GM18498 (cell line): Measurements from ENCODE around the gene ZNF718.
A peak's percentile ranks its signal among the peaks of the same experiment; 100 is the strongest.
"Not testable (repeated sequence)": the region's sequence is repeated elsewhere in the genome, so short reads cannot be mapped to it uniquely, and the experiment has no call there.

Experiments used
- ATAC-seq: cut with Tn5 transposase; IDR thresholded peaks from one replicate; pipeline ENCODE4 v1.9.1; 2021; ENCODE audit warnings: mild to moderate bottlenecking, moderate library complexity; ENCODE audit not compliant: unreplicated experiment

The ZNF718 gene

DNA sequence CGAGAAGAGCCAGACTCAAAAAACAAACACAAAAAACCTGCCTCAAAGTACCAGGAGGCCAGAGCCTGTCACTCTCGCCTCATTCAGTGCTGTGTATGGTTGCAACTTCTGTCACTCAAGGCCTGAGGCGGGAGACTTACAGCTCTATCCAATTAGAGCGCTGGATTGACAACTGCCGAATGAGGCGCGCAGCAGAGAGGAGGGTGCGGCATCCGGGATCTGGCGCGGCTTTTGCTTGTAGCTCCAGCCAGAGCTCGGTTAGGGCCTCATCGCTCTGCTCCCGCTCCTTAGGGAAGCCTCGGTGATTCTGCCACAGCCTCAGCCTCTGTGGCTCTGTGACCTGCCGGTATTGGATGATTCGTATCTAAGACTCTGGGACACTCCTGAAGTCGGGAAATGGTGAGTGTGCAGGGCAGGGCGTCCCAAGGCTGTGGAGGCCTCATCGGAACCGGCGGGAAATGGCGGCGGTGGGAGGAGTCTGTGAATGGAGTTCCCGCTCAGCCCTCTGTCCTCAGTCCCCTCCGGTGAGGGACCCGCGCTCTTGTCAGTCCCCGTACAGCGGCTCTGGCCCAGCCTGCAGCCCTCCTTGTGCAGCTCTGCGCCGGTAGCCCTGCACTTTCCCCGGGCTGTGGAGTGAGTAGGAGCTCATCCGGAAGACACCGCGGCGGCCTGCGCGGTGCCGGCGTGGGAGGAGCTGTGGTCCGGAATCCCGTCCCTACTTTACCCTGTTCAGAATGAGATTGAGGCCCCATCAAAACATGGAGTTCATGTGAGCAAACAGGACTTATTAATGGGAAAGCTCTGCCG is at the start of gene ZNF718:
ZNF718 (plus strand) TSS at position 227 of the 807 bp plus-strand sequence; CDS start at position 397, 170 bp downstream.
- peak; percentile 99 for ATAC-seq

DNA sequence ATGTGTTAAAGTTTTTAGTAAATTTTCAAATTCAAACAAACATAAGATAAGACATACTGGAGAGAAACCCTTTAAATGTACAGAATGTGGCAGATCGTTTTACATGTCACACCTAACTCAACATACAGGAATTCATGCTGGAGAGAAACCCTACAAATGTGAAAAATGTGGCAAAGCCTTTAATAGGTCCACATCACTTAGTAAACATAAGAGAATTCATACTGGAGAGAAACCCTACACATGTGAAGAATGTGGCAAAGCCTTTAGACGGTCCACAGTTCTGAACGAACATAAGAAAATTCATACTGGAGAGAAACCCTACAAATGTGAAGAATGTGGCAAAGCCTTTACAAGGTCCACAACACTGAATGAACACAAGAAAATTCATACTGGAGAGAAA is 38.4 kb upstream of the ZNF718 start:
- ATAC-seq = no peak

DNA sequence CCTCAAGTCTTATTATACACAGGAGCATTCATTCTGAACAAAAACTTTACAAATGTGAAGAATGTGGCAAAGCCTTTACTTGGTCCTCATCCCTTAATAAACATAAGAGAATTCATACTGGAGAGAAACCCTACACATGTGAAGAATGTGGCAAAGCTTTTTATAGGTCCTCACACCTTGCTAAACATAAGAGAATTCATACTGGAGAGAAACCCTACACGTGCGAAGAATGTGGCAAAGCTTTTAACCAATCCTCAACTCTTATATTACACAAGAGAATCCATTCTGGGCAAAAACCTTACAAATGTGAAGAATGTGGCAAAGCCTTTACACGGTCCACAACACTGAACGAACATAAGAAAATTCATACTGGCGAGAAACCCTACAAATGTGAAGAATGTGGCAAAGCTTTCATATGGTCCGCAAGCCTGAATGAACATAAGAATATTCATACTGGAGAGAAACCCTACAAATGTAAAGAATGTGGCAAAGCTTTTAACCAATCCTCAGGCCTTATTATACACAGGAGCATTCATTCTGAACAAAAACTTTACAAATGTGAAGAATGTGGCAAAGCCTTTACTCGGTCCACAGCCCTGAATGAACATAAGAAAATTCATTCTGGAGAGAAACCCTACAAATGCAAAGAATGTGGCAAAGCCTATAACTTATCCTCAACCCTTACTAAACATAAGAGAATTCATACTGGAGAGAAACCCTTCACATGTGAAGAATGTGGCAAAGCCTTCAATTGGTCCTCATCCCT is 37.6 kb upstream of the ZNF718 start:
- not testable (repeated sequence) for ATAC-seq

DNA sequence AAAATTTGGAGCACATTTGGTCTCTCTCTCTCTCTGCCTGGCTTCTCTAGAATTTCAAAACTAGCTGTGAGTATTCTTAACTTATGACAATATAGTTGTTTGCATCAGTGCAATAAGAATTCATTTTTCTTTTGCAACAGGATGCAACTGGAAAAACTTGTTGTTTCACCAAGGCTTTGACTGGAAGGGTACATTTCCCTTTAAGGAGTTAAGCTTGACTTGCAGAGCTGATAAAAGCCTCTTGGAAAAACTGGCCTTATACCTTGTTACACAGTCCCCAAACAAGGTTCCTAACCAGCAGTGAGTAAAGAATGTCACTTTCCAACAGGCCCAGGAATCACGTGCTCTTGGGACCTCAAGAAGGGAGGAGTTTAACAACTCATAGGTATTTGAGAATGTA is 25.9 kb upstream of the ZNF718 start:
- ATAC-seq = no peak

DNA sequence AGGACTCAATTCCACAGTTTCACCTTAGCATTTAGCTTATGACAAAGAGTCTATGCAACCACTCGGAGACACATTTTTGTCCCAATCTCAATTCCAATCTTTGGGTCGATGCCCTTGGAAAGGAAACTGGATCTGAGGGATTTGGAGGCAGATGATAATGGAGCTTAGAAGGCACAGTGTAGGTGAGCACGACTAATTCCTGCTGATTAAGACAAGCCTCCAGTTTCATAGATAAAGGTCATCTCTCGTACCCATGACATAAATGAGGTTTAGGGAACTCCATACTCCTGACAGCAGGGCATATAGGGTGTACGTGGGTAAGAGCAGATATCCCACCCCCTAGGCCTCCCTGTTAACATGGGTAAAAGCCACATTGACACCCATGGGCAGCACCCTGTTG is 24.4 kb upstream of the ZNF718 start:
- ATAC-seq = no peak

DNA sequence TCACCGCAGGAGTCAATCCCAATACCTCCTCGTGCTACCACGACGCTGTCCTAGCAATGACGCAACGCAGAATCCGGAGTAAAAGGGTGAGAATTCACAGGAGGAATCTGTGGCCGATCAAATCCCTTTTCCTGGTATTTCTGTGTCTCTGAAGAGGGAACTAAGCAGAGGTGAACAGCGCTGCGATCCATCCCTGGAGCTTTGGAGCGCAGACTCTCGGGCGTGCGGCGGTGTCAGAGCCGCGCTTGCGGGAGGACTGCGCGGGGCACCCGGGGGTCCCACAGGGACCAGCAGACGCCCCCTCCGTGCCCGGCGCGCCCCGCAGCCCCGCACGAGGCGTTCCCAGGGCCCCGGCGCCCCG is 17.2 kb upstream of the ZNF718 start:
- no peak for ATAC-seq

DNA sequence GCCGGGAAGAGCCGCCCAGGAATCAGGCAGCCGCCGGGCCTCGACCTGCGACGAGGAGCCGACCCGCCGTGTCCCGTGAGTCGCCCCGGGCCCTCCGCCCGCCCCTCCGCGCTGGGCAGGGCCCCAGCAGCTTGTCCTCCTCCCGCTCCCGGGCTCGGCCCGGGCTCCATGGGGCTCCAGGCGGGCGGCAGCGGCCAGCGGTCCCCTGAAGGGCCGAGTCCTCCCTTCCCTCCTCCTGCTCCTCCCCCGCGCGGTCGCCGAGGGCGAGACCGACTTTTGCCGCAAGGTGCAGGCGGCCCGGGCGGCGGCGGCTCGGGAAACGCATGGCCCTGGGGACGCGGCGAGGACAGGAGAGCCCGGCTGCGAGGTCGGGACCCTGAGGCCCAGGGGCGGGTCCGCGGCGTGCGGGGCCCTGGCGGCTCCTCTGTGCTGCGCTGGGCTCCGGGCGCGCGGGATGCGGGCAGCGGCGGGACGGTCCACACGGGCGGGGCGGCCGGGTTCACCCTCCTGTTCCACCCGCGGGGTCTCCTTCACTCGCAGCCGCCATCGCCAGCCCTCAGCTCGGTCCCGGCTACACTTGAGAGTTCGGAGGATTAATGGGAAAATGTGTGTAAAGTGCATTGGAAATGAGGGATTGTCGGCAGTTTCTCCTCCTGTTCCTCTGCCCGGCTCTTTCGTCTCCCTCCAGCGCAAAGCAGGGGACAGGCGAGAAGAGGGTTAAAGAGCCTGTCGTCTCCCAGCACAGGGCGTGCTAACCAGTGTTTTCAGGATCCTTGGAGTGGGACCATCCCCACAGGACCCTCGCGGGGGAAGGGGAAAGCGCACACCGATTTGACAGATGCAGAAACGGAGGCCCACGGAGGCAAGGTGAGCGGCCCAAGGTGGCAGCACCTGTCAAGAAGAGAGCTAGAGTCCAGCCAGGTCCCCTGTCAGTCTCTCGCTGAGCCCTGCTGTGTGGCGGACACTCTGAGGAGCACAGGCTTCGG is 16.6 kb upstream of the ZNF718 start:
- ATAC-seq = no peak

DNA sequence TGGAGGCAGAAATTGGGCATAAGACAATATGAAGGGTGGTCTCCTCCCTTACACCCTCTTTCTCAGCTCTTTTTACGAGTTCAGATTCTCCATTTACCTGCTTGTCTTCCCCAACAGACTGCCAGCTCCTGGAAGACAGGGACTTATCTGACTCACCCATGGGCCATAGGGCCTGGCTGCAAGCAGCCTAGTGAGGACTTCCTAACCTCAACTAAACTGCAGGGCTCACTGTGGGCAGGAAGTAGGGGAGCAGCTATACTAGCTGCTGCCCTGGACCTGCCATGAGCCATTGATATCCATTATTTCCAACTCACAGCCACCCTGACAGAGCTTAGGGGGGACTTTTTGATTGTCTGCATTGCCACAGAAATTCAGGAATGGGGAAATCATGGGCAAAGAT is 11.5 kb upstream of the ZNF718 start:
- ATAC-seq = no peak

DNA sequence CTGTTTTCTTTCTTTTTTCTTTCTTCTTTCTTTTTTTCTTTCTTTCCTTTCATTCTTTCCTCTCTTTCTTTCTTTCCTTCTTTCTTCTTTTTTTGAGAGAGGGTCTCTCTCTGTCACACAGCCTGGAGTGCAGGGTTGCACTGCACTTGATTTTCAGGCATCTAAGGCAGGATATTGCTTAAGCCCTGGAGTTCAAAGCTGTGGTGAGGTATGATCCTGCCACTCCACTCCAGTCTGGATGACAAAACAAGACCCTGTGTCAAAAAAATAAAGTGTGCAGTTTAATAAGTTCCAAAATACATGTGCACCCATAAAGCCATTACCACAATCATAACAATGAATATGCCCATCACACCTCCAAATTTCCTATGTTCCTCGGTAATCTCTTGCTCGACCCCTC is 10.6 kb upstream of the ZNF718 start:
- ATAC-seq = no peak

DNA sequence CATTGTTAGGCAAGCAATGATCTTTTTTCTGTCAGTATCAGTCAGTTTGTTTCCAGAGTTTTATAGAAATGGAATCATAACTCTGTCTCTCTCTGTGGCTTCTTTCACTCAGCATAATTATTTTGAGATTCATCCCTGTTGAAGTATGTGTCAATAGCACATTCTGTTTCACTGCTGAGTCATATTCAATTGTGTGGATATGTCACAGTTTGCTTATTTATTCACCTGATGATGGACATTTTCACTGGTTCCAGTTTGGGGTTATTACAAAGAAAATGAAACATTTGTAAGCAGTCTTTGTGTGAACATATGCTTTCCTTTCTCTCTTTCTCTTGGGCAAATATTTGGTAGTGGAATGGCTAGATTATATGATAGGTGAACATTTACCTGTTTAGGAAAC is 10.2 kb upstream of the ZNF718 start:
- no peak for ATAC-seq

DNA sequence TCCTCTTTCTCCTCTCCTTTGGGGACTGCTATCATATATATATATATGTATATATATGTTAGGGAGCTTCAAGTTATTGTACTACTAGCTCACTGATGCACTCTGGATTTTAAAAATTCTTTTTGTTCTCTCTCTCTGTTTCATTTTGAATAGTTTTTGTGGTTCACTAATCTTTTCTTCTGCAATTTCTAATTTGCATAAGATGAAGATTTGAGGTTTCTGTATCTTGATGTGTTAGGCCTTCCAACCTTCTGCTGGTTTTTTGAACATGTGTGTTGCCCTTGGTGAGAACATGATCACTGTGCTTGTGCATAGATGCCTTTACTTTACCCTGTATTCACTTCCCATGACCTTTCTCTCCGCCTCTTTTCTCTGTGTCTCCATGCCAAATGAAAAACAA is 7.8 kb upstream of the ZNF718 start:
- ATAC-seq = no peak

DNA sequence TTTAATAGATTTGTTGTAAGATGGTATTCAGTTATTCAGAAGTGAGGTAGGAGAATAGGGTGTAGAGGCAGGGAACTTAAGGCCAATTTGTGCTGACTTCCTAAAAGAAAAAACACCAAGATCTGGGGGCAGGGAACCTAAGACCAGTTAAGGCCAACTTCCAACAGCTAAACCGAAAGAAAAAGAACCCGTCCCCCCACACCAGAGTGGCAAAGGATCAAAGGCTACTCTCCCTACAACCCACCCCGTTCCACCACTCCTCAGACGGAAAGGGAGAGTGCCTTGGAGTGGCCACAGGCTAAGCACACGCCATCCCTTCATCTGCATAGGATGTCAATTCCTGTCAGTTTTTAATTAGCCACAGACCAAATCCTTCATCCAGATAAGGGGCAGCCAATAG is 3.7 kb upstream of the ZNF718 start:
- ATAC-seq = no peak

DNA sequence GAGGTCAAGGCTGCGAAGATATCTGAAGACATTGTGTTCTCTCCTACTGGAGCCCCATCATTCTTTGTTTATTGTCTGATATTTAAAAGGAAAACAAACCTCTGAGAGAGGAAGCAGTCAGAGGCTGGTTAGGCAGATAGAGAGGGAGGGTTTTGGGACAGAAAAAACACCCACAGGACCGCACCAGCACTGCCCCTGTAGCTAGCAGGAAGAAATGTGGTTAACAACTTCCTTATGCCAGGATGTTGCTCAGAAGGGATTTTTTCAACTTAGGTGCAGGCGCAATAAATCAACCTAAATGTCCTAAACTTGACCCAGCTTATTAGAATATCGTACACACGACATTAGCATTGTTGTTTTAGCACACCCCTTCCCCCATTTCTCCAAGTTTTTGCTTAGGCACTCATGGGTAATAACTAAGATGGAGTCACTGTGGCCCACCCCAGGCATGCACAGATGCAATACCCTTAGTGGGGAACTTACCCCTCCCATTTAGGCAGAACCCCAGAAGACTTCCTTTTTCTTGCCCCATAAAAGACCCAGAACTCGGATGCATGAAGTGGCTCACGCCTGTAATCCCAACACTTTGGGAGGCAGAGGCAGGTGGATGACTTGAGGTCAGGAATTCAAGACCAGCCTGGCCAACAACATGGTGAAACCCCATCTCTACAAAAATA is 2.8 kb upstream of the ZNF718 start:
- no peak for ATAC-seq

DNA sequence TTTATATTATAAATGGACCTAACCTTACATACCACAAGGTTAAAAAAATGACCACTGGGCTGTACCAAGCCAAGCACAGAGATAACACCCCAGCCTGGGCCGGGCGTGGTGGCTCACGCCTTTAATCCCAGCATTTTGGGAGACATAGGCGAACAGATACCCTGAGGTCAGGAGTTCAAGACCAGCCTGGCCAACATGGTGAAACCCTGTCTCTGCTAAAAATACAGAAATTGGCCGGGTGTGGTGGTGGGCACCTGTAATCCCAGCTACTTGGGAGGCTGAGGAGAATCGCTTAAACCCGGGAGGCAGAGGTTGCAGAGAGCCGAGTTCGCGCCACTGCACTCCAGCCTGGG is 403 bp upstream of the ZNF718 start:
- not testable (repeated sequence) for ATAC-seq

DNA sequence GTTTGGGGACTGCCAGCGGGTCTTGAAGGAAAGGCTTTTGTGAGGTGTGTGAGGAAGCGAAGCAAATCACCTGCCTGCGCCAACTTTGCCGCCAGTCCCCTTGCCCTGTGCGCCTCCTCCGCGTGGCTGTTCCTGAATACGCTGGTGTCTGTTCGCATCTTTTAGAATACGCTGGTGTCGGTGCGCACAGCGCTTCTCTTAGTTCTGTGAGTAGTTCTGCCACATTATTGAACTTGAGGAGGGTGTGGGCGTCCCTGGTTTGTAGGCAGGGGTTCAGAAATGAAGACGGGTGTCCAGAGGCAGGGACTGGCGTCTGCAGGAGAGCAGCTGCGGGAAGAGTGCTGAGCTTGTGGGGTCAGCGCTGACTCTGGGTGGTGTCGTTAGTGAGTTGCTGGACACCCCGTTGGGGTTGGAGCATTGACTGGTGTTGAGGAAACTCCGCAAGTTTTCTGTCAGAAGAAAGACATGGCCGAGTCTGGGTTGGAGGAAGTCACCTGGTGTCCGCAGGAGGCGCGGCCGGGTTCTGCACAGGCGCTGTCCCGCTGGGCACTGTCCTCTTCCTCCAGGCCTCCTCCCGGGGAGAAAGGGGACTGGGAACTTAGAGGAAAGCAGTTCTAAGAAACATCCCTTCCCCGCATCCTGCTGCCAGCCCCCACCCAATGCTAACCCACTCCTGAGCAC is 930 bp downstream of the ZNF718 start:
- ATAC-seq = peak; percentile 18

DNA sequence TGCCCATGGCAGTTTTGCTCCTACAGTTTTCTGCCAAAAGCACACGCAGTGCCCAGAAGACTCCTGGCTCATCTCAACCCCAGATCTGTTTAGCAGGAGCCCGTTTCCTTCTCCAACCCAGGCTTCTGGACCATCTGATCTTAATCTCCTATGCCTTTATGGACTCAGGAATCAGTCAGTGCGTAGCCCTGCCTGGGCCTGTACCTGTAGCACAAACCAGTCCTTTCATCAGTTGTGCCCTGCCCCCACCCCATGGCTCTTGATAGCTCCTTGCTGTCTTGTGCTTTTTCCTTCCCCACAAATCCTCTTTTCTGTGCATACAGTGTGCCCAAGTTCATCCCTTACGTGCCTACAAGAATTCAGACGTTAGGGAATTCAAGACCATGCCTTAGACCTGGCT is 1.5 kb downstream of the ZNF718 start:
- ATAC-seq = no peak

DNA sequence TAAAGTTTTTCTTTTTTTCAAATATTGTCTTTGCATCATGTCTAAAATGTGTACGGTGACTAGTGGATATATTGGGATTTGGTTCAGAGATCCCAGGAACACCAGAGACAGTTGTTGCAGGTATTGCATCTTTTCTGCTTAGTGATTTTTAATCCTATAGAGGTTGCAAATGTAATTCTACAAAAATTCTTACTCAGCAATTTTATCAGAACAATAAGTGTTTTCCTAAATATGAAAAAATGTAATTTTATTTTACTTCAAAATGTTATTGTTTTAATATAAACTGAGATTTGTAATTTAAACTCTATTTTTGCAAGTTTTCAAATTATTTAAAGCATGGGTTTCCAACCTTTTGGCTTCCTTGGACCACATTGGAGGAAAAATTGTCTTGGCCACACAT is 8.2 kb downstream of the ZNF718 start:
- ATAC-seq = no peak

DNA sequence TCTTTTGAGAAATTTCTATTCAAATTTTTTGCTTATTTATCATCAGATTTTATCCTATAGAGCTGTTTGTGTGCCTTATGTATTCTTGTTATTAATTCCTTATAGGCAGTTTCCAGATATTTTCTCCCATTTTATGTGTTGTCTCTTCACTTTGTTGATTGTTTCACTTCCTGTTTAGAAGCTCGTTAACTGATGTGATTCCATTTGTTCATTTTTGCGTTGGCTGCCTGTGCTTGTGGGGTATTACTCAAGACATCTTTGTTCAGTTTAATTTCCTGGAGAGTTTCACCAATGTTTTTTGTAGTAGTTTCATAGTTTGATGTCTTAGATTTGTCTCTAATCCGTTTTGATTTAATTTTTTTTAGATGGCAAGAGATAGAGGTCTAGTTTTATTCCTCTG is 14.6 kb downstream of the ZNF718 start:
- no peak for ATAC-seq

DNA sequence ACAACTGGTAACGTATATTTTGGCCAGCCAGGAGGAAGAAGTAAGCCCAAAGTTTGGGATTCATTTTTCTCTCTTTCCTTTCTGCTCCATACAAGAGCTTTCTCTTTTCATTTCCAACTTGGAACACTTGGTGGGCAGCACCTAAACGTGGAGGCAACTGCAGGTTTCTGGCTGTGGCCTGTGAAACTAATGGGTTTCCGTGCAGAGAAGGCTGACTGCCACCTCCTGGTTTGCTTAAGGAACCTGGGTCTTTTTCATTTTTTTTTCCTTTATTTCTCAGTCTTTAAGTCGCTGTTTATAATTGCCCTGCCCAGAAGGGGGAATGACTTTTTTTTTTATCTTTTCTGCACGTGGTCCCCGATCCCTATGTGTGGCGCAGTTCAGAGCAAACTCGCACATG is 15.4 kb downstream of the ZNF718 start:
- no peak for ATAC-seq

DNA sequence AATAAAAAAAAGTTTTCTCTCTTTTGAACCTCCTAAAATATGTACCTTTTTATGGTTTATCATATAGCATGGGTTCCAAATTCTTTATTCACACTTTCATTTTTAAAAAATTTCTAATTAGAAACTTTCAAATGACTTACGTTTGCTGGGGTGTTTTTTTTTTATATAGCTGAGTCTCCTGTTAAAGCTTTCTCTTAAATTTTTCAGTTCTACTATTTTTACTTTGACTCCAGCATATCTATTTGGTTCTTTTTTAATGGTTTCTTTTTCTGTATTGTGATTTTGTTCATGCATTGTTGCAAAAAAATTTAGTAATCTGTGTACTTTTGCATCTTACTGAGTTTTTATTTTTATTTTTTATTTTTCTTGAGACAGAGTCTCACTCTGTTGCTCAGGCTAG is 22.3 kb downstream of the ZNF718 start:
- ATAC-seq = no peak
